Pons (tissue), 1 donor: Measurements from ENCODE around the gene CARD10.
A peak's percentile ranks its signal among the peaks of the same experiment; 100 is the strongest.

Source experiments
- DNase-seq: peaks from one replicate; pipeline ENCODE4 v3.0.0-alpha.2; 2016; ENCODE audit warnings: low spot score

The CARD10 gene

DNA sequence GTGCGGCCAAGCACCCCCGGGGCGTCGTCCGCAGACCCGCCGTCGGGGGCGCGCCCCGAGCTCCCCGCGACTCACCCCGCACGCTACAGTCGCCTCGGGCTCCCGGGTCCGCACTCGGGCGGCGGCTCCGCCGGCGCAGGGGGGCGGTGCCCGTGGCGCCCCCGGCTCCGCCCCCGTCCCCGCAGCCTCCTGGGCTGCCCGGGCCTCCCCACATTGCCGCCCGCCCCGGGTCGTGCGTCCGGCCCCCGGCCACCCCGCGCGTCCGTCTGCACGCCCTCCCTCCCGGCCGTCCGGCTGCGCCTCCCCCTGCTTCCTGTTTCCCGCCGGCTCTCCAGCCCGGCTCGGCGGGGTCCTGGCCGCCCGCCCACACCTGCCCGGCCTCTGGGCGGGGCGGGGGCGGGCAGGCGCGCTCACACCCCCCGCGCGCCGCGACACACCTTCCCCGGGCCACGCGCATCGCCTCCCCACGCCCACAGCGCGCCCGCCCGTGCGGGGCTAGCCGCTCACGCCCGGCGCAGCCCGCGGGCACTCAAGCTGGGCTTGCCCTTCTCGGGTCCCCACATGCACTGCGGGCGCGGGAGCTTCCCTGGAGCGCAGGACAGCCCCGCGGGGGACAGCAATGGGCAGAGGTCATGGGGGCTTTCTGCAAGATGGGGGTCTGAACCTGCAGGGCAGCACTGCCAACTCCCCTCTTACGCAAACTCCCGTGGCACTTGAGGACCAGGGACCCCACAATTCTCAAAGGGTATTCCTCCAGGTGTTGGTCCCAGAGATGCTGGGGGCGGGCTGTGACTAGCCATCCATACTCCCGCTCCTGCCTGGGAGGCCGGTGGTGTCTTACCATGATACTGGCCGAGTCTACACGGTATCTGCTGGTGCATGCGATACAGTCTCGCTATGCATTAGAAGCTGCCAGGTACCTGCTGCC lies at the start of gene CARD10:
TSS of gene CARD10 (minus strand) at position 148 of the 928 bp plus-strand sequence. CDS start 215 bp downstream, outside the sequence.
- DNase-seq, result no peak

DNA sequence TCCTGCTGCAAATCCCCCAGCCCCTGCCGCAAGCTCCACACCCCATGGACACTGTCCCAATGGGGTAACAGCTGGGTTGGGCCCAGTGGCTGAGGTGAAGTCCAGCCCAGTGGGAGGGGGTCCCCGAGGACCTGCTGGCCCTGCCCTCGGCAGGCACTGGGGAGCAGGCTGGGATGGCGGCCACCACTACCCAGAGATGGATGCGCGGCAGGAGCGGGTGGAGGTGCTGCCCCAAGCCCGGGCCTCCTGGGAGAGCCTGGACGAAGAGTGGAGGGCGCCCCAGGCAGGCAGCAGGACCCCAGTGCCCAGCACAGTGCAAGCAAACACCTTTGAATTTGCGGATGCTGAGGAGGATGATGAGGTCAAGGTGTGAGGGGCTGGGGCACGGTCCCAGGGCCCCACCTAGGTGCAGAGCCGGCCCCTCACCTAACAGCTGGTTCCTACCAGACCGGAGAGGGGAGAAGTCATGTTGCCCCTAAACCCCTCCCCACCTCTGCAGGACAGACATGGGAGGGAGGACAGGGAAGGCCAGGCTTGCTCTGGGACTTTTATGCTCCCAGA lies 49.3 kb upstream of the CARD10 start:
- no peak for DNase-seq

DNA sequence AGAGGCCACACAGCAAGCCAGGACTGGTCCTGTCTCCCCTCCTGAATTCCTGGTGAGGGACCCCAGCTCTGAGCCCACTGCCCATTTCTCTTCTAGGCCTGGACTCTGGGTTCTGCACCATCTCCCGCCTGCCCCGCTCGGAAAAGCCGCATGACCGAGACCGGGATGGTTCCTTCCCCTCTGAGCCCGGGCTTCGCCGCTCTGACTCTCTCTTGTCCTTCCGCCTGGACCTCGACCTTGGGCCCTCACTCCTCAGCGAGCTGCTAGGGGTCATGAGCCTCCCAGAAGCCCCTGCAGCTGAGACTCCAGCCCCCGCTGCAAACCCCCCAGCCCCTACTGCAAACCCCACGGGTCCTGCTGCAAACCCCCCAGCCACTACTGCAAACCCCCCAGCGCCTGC lies 48.8 kb upstream of the CARD10 start:
- DNase-seq, result no peak

- peak; percentile 76 for DNase-seq
Observed at GRCh38 chr22:37566903-37567798, 47.9 kb upstream of the CARD10 start.

- peak; percentile 43 for DNase-seq
Observed at GRCh38 chr22:37566329-37566837, 47.2 kb upstream of the CARD10 start.

DNA sequence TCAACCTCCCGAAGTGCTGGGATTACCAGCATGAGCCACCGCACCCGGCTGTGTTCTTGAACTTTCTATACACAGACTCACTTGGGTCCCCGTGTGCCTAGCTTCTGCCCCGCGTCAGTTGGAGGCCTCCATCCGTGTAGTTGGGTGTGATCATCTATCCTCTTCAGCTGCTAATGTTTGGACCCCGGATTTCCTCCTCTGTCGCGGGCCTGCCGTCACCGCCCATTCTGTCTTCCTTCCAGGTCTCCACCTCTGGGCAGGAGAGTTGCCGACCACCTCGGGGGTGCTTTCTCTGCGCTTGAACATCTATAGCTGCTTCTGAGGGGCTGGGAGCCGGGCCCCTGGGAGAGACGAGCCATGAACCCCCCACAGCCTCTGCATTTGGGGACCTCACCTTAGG lies 46.6 kb upstream of the CARD10 start:
- DNase-seq, result no peak

DNA sequence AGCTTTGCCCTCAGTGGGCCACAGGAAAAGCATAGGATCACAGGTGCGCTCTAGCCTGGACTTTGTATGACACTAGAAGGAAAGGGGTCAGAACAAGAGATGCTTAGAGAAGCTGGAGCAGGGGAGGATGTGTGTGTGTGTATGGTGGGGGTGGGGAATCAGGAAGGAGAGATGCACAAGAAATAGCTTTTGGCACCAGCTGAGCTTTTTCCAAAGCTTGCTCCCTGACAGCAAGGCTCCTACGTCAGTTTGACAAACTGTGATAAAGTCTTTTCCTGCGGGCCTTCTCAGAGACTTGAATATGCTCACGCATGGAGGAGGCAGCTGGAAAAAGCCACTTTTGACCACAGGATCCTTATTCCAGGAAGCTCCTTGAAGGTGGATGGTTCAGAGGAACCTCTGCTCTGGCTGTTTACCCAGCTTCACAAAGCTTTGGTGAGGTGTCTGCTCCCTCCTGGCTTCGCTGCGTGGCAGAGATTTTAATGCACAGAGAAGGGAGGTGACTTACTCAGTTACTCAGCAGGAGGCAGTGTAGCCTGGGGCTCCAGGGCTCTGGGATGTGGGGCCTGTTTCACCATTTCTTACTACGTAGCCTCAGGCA lies 45.0 kb upstream of the CARD10 start:
- DNase-seq, result peak; percentile 61

- DNase-seq, result peak; percentile 99
Observed at GRCh38 chr22:37563153-37564081, 44.2 kb upstream of the CARD10 start.

- DNase-seq, result no peak
Observed at GRCh38 chr22:37562049-37562875, 43.0 kb upstream of the CARD10 start.

- DNase-seq, result peak; percentile 88
Observed at GRCh38 chr22:37561212-37562048, 42.2 kb upstream of the CARD10 start.

DNA sequence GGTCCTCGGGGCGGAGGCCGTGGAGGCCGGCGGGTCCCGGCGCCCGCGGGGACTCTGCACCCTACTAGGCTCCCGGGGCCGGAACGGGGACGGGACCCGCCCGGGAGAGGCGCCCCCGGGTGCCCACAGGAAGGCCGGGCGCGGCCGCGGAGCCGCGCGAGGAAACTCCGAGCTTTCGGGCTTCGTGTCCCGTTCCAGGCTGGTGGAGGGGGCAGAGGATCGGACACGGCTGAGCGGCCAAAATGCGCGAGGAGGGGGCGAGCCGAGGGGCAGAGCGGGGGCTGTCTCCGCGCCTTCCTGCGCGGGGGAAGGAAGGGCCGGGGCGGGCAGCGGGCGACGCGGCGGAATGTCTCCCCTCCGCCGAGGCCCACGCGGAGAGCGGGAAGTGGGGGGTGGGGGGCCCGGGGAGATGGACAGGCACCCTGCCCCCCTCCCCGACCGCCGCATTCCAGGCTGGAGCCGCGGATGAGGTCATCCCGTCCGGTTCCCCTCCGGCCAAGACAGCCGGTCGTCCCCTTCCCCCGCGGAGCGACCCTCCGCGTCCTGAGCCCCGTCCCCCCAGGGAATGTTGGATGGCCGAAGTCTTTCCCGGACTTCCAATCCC lies 41.5 kb upstream of the CARD10 start:
- no peak for DNase-seq

GRCh38 chr22:37559901-37560607 lies 40.8 kb upstream of the CARD10 start, which contains the start of gene CDC42EP1:
CDC42EP1 (plus strand) TSS chr22:37560480; CDS start chr22:37566350, 5,870 bp downstream.
- DNase-seq, result peak; percentile 58

- DNase-seq, result no peak
Observed at GRCh38 chr22:37559521-37559900, 40.3 kb upstream of the CARD10 start.

GRCh38 chr22:37558815-37559214 lies 39.6 kb upstream of the CARD10 start:
- no peak for DNase-seq

DNA sequence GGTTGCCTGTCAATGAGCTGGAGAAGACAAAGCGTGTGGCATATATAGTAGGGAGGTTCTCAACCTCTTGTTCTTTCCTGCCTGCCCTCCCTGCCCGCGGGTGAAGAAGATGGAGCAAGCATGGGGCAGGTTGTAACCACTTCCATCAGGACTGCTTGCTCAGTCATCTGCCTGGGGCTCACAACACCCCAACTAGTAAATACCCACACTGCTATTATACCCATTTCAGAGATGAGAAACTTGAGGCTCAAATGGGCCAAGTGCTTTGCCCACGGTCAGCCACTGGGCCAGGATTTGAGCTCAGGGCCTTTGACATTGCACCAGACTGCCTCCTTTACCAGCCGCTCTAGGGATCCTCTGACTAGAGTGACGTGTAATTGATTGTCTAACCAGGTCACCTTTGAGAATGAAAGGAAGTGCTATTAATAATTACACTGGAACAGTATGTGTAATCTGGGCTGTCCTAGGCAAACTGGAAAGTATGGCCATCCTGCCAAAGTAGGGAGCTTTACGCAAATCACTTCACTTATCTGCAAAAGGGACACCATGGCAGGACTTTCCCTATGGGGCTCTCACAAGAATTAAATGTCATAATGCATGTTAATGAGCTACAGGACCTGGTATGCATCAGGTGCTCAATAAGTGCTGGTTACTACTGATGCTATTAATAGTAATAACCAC lies 38.2 kb upstream of the CARD10 start:
- DNase-seq, result no peak

GRCh38 chr22:37556710-37557109 lies 37.5 kb upstream of the CARD10 start:
- no peak for DNase-seq

DNA sequence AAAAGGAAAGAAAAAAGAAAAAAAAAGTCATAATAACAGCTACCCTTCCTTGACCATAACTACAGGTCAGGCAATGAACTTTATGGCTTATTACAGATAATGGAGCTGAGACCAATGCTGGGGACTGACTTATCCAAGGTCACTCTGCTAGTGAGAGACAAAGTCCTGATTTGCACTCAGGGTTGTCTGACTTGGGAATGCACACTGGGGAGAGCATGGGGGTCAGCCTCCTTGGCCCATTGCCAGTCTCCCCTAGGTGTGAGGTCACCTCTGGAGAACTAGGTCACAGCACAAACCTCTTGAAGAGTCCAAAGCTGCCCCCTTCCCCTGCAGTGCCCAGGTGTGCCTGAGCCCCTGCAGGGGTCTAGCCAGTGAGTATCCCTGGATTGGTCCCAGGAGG lies 35.8 kb upstream of the CARD10 start:
- DNase-seq, result no peak
